ENCODE results near the gene TAF8.
"Not testable (repeated sequence)": the region's sequence is repeated elsewhere in the genome, so short reads cannot be mapped to it uniquely, and the experiment has no call there.

The TAF8 gene

GRCh38 chr6:42050297-42051267, at the start of gene TAF8:
Gene TAF8, plus strand, starts transcription at chr6:42050524. Its CDS starts 18 bp downstream, at chr6:42050542.
- FAIRE-seq = peak; percentile 93

- no peak for FAIRE-seq
Measured at GRCh38 chr6:42001506-42001905, 48.8 kb upstream of the TAF8 start.

GRCh38 chr6:42003658-42004057, 46.7 kb upstream of the TAF8 start:
- not testable (repeated sequence) for FAIRE-seq

- no peak for FAIRE-seq
Measured at GRCh38 chr6:42007286-42008137, 42.8 kb upstream of the TAF8 start.

- FAIRE-seq = not testable (repeated sequence)
Measured at GRCh38 chr6:42008138-42008528, 42.2 kb upstream of the TAF8 start.

- FAIRE-seq = no peak
Measured at GRCh38 chr6:42009844-42010184, 40.5 kb upstream of the TAF8 start.

GRCh38 chr6:42010185-42010891, 40.0 kb upstream of the TAF8 start:
- FAIRE-seq = no peak

GRCh38 chr6:42010909-42011308, 39.4 kb upstream of the TAF8 start:
- no peak for FAIRE-seq

GRCh38 chr6:42012501-42013133, 37.7 kb upstream of the TAF8 start:
- FAIRE-seq = no peak

GRCh38 chr6:42013134-42013516, 37.2 kb upstream of the TAF8 start:
- no peak for FAIRE-seq

- no peak for FAIRE-seq
Measured at GRCh38 chr6:42017021-42017643, 33.2 kb upstream of the TAF8 start.

- FAIRE-seq = no peak
Measured at GRCh38 chr6:42020967-42021366, 29.4 kb upstream of the TAF8 start.

- FAIRE-seq = no peak
Measured at GRCh38 chr6:42021847-42022754, 28.2 kb upstream of the TAF8 start.

GRCh38 chr6:42022755-42023384, 27.5 kb upstream of the TAF8 start:
- no peak for FAIRE-seq

GRCh38 chr6:42025066-42025844, 25.1 kb upstream of the TAF8 start:
- no peak for FAIRE-seq

- no peak for FAIRE-seq
Measured at GRCh38 chr6:42025845-42026243, 24.5 kb upstream of the TAF8 start.

GRCh38 chr6:42026540-42026939, 23.8 kb upstream of the TAF8 start:
- no peak for FAIRE-seq

- no peak for FAIRE-seq
Measured at GRCh38 chr6:42028234-42029061, 21.9 kb upstream of the TAF8 start.
